Gastrocnemius medialis (tissue), 4 donors: ENCODE measurements around the gene CD1D. TPM values are rescaled to one million over a fixed set of nuclear protein-coding genes. Genes with fewer than 3 reads are reported as not detected.

ENCODE experiments used
- ATAC-seq, 2 donors: fragments of 150-250 bp; one replicate each; pipeline ENCODE4 v1.9.1; 2016
- DNase-seq, 2 donors: peaks; one replicate each; pipeline ENCODE4 v3.0.0-alpha.2; 2019
- H3K27ac ChIP-seq, 4 donors: fragments of 200-600 bp; sonication (generic); 1 replicate in 1 of 4; 2 replicates in 3 of 4; pipeline ENCODE4 v1.5.1; 2016 to 2018; ENCODE audit warnings: mild to moderate bottlenecking in 2 of 4, moderate library complexity in 1 of 4
- H3K27me3 ChIP-seq, 3 donors: fragments of 200-600 bp; sonication (generic) in 2 of 3; 1 replicate in 1 of 3; 2 replicates in 2 of 3; pipeline versions ENCODE4 v1.5.1 to v1.6.0; 2016 to 2019; ENCODE audit warnings: mild to moderate bottlenecking in 1 of 3, moderate library complexity in 1 of 3
- H3K36me3 ChIP-seq, 2 donors: fragments of 200-600 bp; sonication (generic) in 1 of 2; one replicate each; pipeline ENCODE4 v1.5.1; 2017 to 2018
- H3K4me1 ChIP-seq, 2 donors: fragments of 200-600 bp; sonication (generic) in 1 of 2; one replicate each; pipeline ENCODE4 v1.5.1; 2016 to 2017; ENCODE audit warnings: mild to moderate bottlenecking in 2 of 2
- H3K4me3 ChIP-seq, 4 donors: fragments of 200-600 bp; sonication (generic) in 3 of 4; 1 replicate in 1 of 4; 2 replicates in 3 of 4; pipeline ENCODE4 v1.5.1; 2016 to 2019; ENCODE audit warnings: mild to moderate bottlenecking in 2 of 4
- H3K9me3 ChIP-seq, 3 donors: fragments of 200-600 bp; sonication (generic) in 2 of 3; 1 replicate in 1 of 3; 2 replicates in 2 of 3; pipeline ENCODE4 v1.5.1; 2016 to 2019
- CTCF ChIP-seq, 5 experiments: fragments of 450-650 bp in 3 of 5; fragments of 200-600 bp in 2 of 5; sonication (generic) in 2 of 5; IDR thresholded peaks in 4 of 5; conservative IDR thresholded peaks in 1 of 5; 1 replicate in 4 of 5; 2 replicates in 1 of 5; pipeline ENCODE4 v1.5.1; 2016 to 2019; ENCODE audit warnings: antibody characterized with exemption in 5 of 5, mild to moderate bottlenecking in 3 of 5, moderate library complexity in 3 of 5
- POLR2A ChIP-seq, 2 donors: fragments of 450-650 bp; IDR thresholded peaks; one replicate each; pipeline ENCODE4 v1.6.1; 2017; ENCODE audit warnings: antibody characterized with exemption in 2 of 2, mild to moderate bottlenecking in 2 of 2, moderate library complexity in 2 of 2
- in situ Hi-C, 4 donors: fragments of 200-750 bp; cut with MboI; loops; one replicate each; pipeline versions ENCODE4 v1.15.0 to v1.8.0; 2017; ENCODE audit warnings: low sequenced_read_pairs in 4 of 4
- intact Hi-C: fragments of 100-400 bp; cut with DNase I; formaldehyde crosslinking; loops from one replicate; pipeline ENCODE4 v1.15.1; 2023; ENCODE audit warnings: low total_unique reads
- total RNA-seq, 4 donors: library from RNA; depleted of rRNA; stranded (reverse); fragments of >200 nt; gene quantifications; one replicate each; pipeline versions ENCODE4 v1.1.0 to v1.2.3, GENCODE V29; 2016

Gene CD1D
- total RNA-seq, 4 donors from 2014 or later: 0.58 to 0.82 TPM; not detected in 2

DNA sequence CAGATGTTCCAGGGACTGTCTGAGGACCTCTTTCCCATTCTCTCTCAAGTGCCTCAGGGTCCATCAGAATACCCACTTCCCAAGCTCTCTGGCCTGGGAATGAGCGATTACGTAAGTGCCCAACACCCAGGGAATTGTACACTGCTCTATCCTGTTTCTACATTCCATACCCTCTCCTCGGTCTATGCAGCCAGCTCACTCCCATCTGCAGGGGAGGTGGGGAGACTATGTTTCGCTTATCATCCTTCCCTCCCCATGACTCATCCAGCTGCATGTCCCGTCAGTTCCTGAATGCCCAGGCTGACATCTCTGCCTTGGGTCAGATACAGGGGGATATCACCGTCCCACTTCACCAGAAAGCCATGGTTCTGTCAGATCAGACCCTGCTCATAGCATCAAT lies 34.5 kb upstream of the CD1D start:
- DNase-seq (no peak), ATAC-seq (no peak)
- no peaks in the 10 kb centered on the region for H3K27me3 ChIP-seq
- TF ChIP-seq POLR2A (IDR thresholded peaks at IDR 0.05): no peak
- no peak for TF ChIP-seq CTCF (IDR thresholded peaks at IDR 0.05 in 4 of 5, conservative IDR thresholded peaks at IDR 0.05 in 1 of 5)
- H3K4me1 ChIP-seq: peaks cover 5 to 23% of the 10 kb centered on the region in 2 donors
- H3K9me3 ChIP-seq: no peaks in the 10 kb centered on the region
- peak overlapping the region; percentile 29 to 84 (median 70) for H3K27ac ChIP-seq
- in situ Hi-C loops: no loop called here
- intact Hi-C loops: no loop called here
- no peaks in the 10 kb centered on the region for H3K36me3 ChIP-seq
- peak overlapping the region in 1 of 4 donors; percentile 5 for H3K4me3 ChIP-seq

DNA sequence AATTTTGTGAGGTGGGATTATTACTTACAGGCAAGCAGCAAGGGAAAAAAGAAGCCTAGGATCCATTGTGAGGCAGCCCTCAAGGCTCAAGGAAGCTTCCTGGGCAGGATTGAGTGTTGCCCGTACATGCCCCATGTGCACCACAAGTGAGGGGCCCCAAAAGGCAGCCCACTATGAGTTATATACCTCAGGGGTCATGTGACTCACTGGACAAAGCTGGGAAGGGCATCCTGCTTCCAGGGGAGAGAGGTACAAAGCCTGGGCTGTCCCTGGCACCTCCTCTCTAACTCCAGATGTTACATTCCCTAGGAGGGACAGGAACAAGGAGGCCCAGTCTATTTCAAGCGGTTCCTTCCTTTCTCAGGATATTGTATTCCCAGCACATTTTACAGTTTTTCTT lies 34.0 kb upstream of the CD1D start:
- peak overlapping the region in 1 of 4 donors; percentile 5 for H3K4me3 ChIP-seq
- intact Hi-C loops (no loop called here), in situ Hi-C loops (no loop called here)
- no peaks in the 10 kb centered on the region for H3K27me3 ChIP-seq
- H3K9me3 ChIP-seq: no peaks in the 10 kb centered on the region
- TF ChIP-seq POLR2A (IDR thresholded peaks at IDR 0.05) (no peak), CTCF (IDR thresholded peaks at IDR 0.05 in 4 of 5, conservative IDR thresholded peaks at IDR 0.05 in 1 of 5) (no peak)
- DNase-seq (no peak), ATAC-seq (no peak)
- peak overlapping the region; percentile 49 to 84 (median 70) for H3K27ac ChIP-seq
- H3K36me3 ChIP-seq: no peaks in the 10 kb centered on the region
- peaks cover 5 to 23% of the 10 kb centered on the region in 2 donors for H3K4me1 ChIP-seq

DNA sequence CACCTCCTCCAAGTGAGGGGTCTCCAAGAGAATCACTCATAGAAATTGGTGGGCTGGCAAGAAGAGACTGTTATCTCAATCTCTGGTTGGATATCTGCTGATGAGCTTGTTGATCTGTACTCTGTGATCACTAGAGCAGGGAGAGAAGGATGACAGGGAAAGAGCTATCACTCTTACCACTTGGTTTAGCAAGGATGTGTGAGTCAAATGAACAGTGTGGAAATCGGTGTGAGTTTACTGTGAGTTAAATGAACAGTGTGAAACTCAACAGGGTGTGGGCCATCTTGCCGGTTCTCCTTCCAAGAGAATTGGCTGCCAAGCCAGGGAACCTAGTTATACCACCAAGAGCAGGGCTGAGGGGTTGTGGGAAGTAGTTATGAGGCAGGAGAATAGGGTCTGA lies 33.3 kb upstream of the CD1D start:
- intact Hi-C loops: no loop called here
- no peak for DNase-seq
- H3K9me3 ChIP-seq: no peaks in the 10 kb centered on the region
- in situ Hi-C loops: no loop called here
- no peak for TF ChIP-seq POLR2A (IDR thresholded peaks at IDR 0.05)
- TF ChIP-seq CTCF (IDR thresholded peaks at IDR 0.05 in 4 of 5, conservative IDR thresholded peaks at IDR 0.05 in 1 of 5): no peak
- peaks cover 5 to 23% of the 10 kb centered on the region in 2 donors for H3K4me1 ChIP-seq
- H3K36me3 ChIP-seq: no peaks in the 10 kb centered on the region
- no peak for ATAC-seq
- H3K27me3 ChIP-seq: no peaks in the 10 kb centered on the region
- peak overlapping the region; percentile 49 to 84 (median 70) for H3K27ac ChIP-seq
- H3K4me3 ChIP-seq: no peak overlapping the region

DNA sequence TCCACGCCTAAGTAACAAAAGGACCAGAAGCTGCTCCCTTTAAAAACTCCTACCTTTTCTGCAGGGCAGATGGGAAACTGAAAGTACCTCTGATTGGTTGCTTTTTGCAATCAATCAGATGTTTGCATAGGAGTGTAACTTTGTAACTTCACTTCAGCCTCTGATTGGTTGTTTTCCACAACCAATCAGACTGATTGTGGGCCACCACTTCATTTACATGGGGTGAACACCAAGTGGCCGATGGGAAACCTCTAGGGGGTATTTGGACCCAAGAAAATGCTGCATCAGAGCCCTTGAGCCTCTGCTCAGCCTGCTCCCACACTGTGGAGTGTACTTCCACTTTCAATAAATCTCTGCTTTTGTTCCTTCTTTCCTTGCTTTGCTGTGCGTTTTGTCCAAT lies 32.8 kb upstream of the CD1D start:
- intact Hi-C loops: no loop called here
- Histone ChIP-seq H3K4me1 (peaks cover 5 to 23% of the 10 kb centered on the region in 2 donors), H3K27ac (peak overlapping the region; percentile 32 to 84 (median 70)), H3K27me3 (no peaks in the 10 kb centered on the region), H3K36me3 (no peaks in the 10 kb centered on the region), H3K9me3 (no peaks in the 10 kb centered on the region), H3K4me3 (no peak overlapping the region)
- no peak for TF ChIP-seq POLR2A (IDR thresholded peaks at IDR 0.05)
- TF ChIP-seq CTCF (IDR thresholded peaks at IDR 0.05 in 4 of 5, conservative IDR thresholded peaks at IDR 0.05 in 1 of 5): no peak
- no peak for ATAC-seq
- in situ Hi-C loops: no loop called here
- DNase-seq: no peak

GRCh38 chr1:158148468-158148867 lies 32.2 kb upstream of the CD1D start:
- no peak for DNase-seq

More at GRCh38 chr1:158148468-158148867, 32.2 kb upstream of the CD1D start:
- no peaks in the 10 kb centered on the region for H3K9me3 ChIP-seq
- in situ Hi-C loops: no loop called here
- intact Hi-C loops: no loop called here
- TF ChIP-seq CTCF (IDR thresholded peaks at IDR 0.05 in 4 of 5, conservative IDR thresholded peaks at IDR 0.05 in 1 of 5): no peak
- no peak for TF ChIP-seq POLR2A (IDR thresholded peaks at IDR 0.05)
- peak overlapping the region; percentile 32 to 84 (median 70) for H3K27ac ChIP-seq
- peaks cover 5 to 23% of the 10 kb centered on the region in 2 donors for H3K4me1 ChIP-seq
- H3K4me3 ChIP-seq: no peak overlapping the region
- no peaks in the 10 kb centered on the region for H3K27me3 ChIP-seq
- H3K36me3 ChIP-seq: no peaks in the 10 kb centered on the region
- no peak for ATAC-seq
